GM12891 (cell line): Measurements from ENCODE around the gene PMAIP1.

Experiments
- PAX5 ChIP-seq: IDR thresholded peaks from 2 replicates; pipeline ENCODE4 v1.6.1; 2011; ENCODE audit warnings: low read length, moderate library complexity, mild to moderate bottlenecking; ENCODE audit not compliant: insufficient read depth, severe bottlenecking
- POLR2A ChIP-seq: IDR thresholded peaks from 2 replicates; pipeline ENCODE4 v1.6.1; 2011; ENCODE audit warnings: low read depth, low read length, control low read depth
- POLR2AphosphoS5 ChIP-seq: IDR thresholded peaks from 2 replicates; pipeline ENCODE4 v1.6.1; 2011; ENCODE audit warnings: low read depth, low read length, control low read depth
- POU2F2 ChIP-seq: IDR thresholded peaks from 2 replicates; pipeline ENCODE4 v1.6.1; 2011; ENCODE audit warnings: low read depth, mild to moderate bottlenecking, control low read depth, low read length, moderate library complexity
- SPI1 ChIP-seq: IDR thresholded peaks from 2 replicates; pipeline ENCODE4 v1.6.1; 2011; ENCODE audit warnings: low read depth, low read length, control low read depth
- TAF1 ChIP-seq: IDR thresholded peaks from 2 replicates; pipeline ENCODE4 v1.6.1; 2011; ENCODE audit warnings: low read depth, low read length, control low read depth

GRCh38 chr18:59917422-59917821, 17.6 kb downstream of the PMAIP1 start:
- TF ChIP-seq POLR2A (no peak), TAF1 (no peak), POLR2AphosphoS5 (no peak), PAX5 (no peak), SPI1 (peak; percentile 39), POU2F2 (no peak)
